Activated T-helper 9 cell treated with anti-CD3 and anti-CD28 coated beads, Interleukin-2, amount 50 U/mL, for 16 hours (primary cell): ENCODE results near the gene BNIP3.

Experiments
- DNase-seq: peaks from one replicate; pipeline ENCODE4 v3.0.0-alpha.2; 2020; ENCODE audit warnings: low read depth

The BNIP3 gene

GRCh38 chr10:131981429-131982184, at the start of gene BNIP3:
Gene BNIP3 (minus strand): TSS chr10:131981923. CDS start chr10:131981806, 117 bp downstream.
- peak; percentile 95 for DNase-seq

- no peak for DNase-seq
These were observed 49.3 kb upstream of the BNIP3 start for GRCh38 chr10:132030898-132031463.

GRCh38 chr10:132028706-132029105, 47.0 kb upstream of the BNIP3 start:
- DNase-seq = no peak

GRCh38 chr10:132027423-132027983, 45.8 kb upstream of the BNIP3 start:
- DNase-seq = no peak

GRCh38 chr10:132023092-132023811, 41.5 kb upstream of the BNIP3 start:
- DNase-seq = peak; percentile 63

GRCh38 chr10:132022241-132022640, 40.5 kb upstream of the BNIP3 start:
- no peak for DNase-seq

GRCh38 chr10:132021504-132022143, 39.9 kb upstream of the BNIP3 start:
- no peak for DNase-seq

GRCh38 chr10:132021046-132021445, 39.3 kb upstream of the BNIP3 start:
- DNase-seq = no peak

- no peak for DNase-seq
These were observed 38.7 kb upstream of the BNIP3 start for GRCh38 chr10:132020456-132020855.

GRCh38 chr10:132019366-132019765, 37.6 kb upstream of the BNIP3 start:
- no peak for DNase-seq

GRCh38 chr10:132018446-132018845, 36.7 kb upstream of the BNIP3 start:
- DNase-seq = no peak

GRCh38 chr10:132016514-132016913, 34.8 kb upstream of the BNIP3 start:
- DNase-seq = no peak

- no peak for DNase-seq
These were observed 29.7 kb upstream of the BNIP3 start for GRCh38 chr10:132011445-132011844.

- DNase-seq = no peak
These were observed 29.3 kb upstream of the BNIP3 start for GRCh38 chr10:132011024-132011423.

- DNase-seq = no peak
These were observed 28.8 kb upstream of the BNIP3 start for GRCh38 chr10:132010483-132010882.

- DNase-seq = no peak
These were observed 27.9 kb upstream of the BNIP3 start for GRCh38 chr10:132009575-132009974.

GRCh38 chr10:132007681-132008080, 26.0 kb upstream of the BNIP3 start:
- DNase-seq = no peak

GRCh38 chr10:132006966-132007365, 25.2 kb upstream of the BNIP3 start:
- DNase-seq = no peak

- DNase-seq = no peak
These were observed 23.4 kb upstream of the BNIP3 start for GRCh38 chr10:132005147-132005546.

- DNase-seq = no peak
These were observed 22.3 kb upstream of the BNIP3 start for GRCh38 chr10:132004052-132004451.

GRCh38 chr10:132003282-132003924, 21.7 kb upstream of the BNIP3 start:
- DNase-seq = no peak

GRCh38 chr10:132002004-132002403, 20.3 kb upstream of the BNIP3 start:
- DNase-seq = no peak
